ENCODE results near the gene TULP1.

Gene TULP1

GRCh38 chr6:35508542-35508941 is 4.2 kb downstream of the TULP1 start:
- Histone ChIP-seq H3K4me1 (ENCODE audit: control insufficient read depth, insufficient read depth, low read length) (peaks cover 3% of the 10 kb centered on the region), H3K27me3 (ENCODE audit: control insufficient read depth, insufficient read depth, low read length) (no peaks in the 10 kb centered on the region), H3K36me3 (ENCODE audit: control insufficient read depth, insufficient read depth, low read length) (no peaks in the 10 kb centered on the region), H3K27ac (ENCODE audit: low read length) (no peak overlapping the region), H3K4me3 (ENCODE audit: low read length) (no peak overlapping the region), H3K9me3 (ENCODE audit: control insufficient read depth, insufficient read depth, low read length) (no peaks in the 10 kb centered on the region)
- no CpG with 5 or more reads among the region's 5 CpGs for WGBS (ENCODE audit: insufficient coverage, insufficient read length)
- DNase-seq (ENCODE audit: low read depth, low spot score): no peak

DNA sequence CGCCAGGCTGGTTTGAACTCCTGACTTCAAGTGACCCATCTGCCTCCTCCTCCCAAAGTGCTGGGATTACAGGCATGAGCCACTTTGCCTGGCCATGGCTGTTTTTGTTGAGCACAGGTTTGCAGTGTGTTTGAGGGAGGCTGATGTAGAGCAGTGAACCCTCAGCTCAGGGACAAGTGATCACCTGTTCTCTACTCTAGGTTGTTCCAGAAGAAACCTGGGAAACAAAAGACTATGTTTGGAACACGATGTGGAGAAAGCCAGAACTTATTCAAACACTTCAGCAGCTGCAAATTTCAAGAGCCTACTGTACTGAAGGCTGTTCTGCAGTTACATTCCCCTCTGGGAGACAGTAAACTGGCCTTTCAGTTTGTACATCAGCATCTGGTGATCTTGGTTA is 4.7 kb downstream of the TULP1 start:
- no peaks in the 10 kb centered on the region for H3K9me3 ChIP-seq (ENCODE audit: control insufficient read depth, insufficient read depth, low read length)
- H3K27me3 ChIP-seq (ENCODE audit: control insufficient read depth, insufficient read depth, low read length): no peaks in the 10 kb centered on the region
- peaks cover 3% of the 10 kb centered on the region for H3K4me1 ChIP-seq (ENCODE audit: control insufficient read depth, insufficient read depth, low read length)
- no peak overlapping the region for H3K27ac ChIP-seq (ENCODE audit: low read length)
- no peaks in the 10 kb centered on the region for H3K36me3 ChIP-seq (ENCODE audit: control insufficient read depth, insufficient read depth, low read length)
- no peak overlapping the region for H3K4me3 ChIP-seq (ENCODE audit: low read length)
- no CpG with 5 or more reads among the region's 2 CpGs for WGBS (ENCODE audit: insufficient coverage, insufficient read length)
- no peak for DNase-seq (ENCODE audit: low read depth, low spot score)

GRCh38 chr6:35507221-35507620 is 5.5 kb downstream of the TULP1 start:
- DNase-seq (ENCODE audit: low read depth, low spot score): no peak

GRCh38 chr6:35506536-35506935 is 6.2 kb downstream of the TULP1 start:
- Histone ChIP-seq H3K4me1 (ENCODE audit: control insufficient read depth, insufficient read depth, low read length) (no peaks in the 10 kb centered on the region; the same call in 1 of the 2 replicates), H3K9me3 (ENCODE audit: control insufficient read depth, insufficient read depth, low read length) (no peaks in the 10 kb centered on the region), H3K27ac (ENCODE audit: low read length) (no peak overlapping the region), H3K27me3 (ENCODE audit: control insufficient read depth, insufficient read depth, low read length) (no peaks in the 10 kb centered on the region), H3K36me3 (ENCODE audit: control insufficient read depth, insufficient read depth, low read length) (no peaks in the 10 kb centered on the region), H3K4me3 (ENCODE audit: low read length) (no peak overlapping the region)
- DNase-seq (ENCODE audit: low read depth, low spot score): no peak
- no CpG with 5 or more reads among the region's 3 CpGs for WGBS (ENCODE audit: insufficient coverage, insufficient read length)

More at GRCh38 chr6:35507221-35507620, 5.5 kb downstream of the TULP1 start:
- Histone ChIP-seq H3K36me3 (ENCODE audit: control insufficient read depth, insufficient read depth, low read length) (no peaks in the 10 kb centered on the region), H3K27me3 (ENCODE audit: control insufficient read depth, insufficient read depth, low read length) (no peaks in the 10 kb centered on the region), H3K4me1 (ENCODE audit: control insufficient read depth, insufficient read depth, low read length) (peaks cover under 1% of the 10 kb centered on the region), H3K27ac (ENCODE audit: low read length) (no peak overlapping the region), H3K9me3 (ENCODE audit: control insufficient read depth, insufficient read depth, low read length) (no peaks in the 10 kb centered on the region), H3K4me3 (ENCODE audit: low read length) (no peak overlapping the region)
- no CpG with 5 or more reads among the region's 2 CpGs for WGBS (ENCODE audit: insufficient coverage, insufficient read length)

DNA sequence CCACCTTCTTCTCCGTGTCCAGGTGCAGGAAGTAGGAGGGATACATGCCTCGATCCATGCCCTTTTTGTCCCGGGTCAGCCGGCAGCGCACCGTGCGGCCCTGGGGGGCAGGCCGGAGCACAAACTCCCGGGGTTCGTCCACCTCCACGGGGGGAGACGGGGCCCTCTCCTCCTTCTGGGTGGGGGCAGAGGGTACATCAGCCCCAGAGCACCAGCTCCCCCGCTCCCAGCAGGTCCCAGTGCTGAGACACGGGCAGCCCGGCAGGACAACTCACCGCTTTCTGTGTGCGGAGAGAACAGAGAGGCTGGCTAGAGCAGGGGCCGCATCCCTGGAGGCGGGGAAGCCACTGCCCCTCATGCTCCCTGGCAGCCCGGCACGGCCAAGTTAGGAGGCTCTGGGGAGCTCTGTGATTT is 6.7 kb downstream of the TULP1 start:
- WGBS (ENCODE audit: insufficient coverage, insufficient read length): no CpG with 5 or more reads among the region's 21 CpGs
- Histone ChIP-seq H3K4me3 (ENCODE audit: low read length) (no peak overlapping the region), H3K36me3 (ENCODE audit: control insufficient read depth, insufficient read depth, low read length) (no peaks in the 10 kb centered on the region)

DNA sequence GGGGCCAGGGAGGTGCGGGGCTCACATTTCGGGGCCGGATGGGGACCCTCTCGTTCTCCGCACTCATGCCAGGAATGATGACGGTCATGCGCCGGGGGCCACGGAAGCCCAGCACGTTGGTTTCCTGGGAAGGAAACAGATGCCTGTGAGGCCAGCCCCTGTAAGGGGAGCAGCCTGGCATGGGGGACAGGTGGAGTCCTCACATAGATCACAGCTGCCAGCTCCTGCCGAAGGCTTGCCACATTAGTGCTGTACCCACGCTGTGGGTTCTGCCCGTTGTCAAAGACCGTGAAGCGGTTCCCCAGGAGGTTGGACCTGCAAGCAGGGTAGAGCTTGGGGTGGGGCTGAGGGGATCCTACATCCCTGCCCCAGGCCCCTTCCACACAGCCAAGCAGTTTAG is 9.2 kb downstream of the TULP1 start:
- Histone ChIP-seq H3K9me3 (ENCODE audit: control insufficient read depth, insufficient read depth, low read length) (no peaks in the 10 kb centered on the region), H3K4me3 (ENCODE audit: low read length) (no peak overlapping the region), H3K4me1 (ENCODE audit: control insufficient read depth, insufficient read depth, low read length) (peaks cover 5% of the 10 kb centered on the region), H3K27ac (ENCODE audit: low read length) (no peak overlapping the region), H3K27me3 (ENCODE audit: control insufficient read depth, insufficient read depth, low read length) (no peaks in the 10 kb centered on the region), H3K36me3 (ENCODE audit: control insufficient read depth, insufficient read depth, low read length) (no peaks in the 10 kb centered on the region)
- no CpG with 5 or more reads among the region's 15 CpGs for WGBS (ENCODE audit: insufficient coverage, insufficient read length)
- no peak for DNase-seq (ENCODE audit: low read depth, low spot score)

More for the DNA sequence above, 6.7 kb downstream of the TULP1 start:
- no peaks in the 10 kb centered on the region for H3K27me3 ChIP-seq (ENCODE audit: control insufficient read depth, insufficient read depth, low read length)
- no peak overlapping the region for H3K27ac ChIP-seq (ENCODE audit: low read length)
- no peak for DNase-seq (ENCODE audit: low read depth, low spot score)
- H3K9me3 ChIP-seq (ENCODE audit: control insufficient read depth, insufficient read depth, low read length): no peaks in the 10 kb centered on the region
- H3K4me1 ChIP-seq (ENCODE audit: control insufficient read depth, insufficient read depth, low read length): no peaks in the 10 kb centered on the region; the same call in 1 of the 2 replicates

GRCh38 chr6:35501784-35502183 is 10.9 kb downstream of the TULP1 start:
- DNase-seq (ENCODE audit: low read depth, low spot score): no peak

DNA sequence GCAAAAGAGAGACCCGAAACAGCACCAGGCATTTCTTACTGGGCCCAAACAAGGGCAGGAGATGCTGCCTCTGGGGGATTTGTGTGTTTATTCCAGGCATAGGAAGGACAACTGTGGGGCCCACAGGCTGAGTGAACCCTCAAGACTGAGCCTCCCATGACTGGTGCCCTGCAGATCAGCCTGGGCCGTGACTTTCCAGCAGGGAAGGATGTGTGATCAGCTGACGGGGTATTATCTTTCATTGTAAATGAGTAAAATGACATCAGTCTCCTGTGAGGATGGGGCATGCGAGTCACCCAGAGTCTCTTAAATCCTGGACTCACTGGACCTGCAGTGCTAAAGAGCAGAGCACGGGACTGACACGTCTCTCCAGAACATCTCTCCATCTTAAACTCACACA is 11.9 kb downstream of the TULP1 start:
- 100% methylated on average over 1 of the region's 6 CpGs for WGBS (ENCODE audit: insufficient coverage, insufficient read length)
- Histone ChIP-seq H3K36me3 (ENCODE audit: control insufficient read depth, insufficient read depth, low read length) (no peaks in the 10 kb centered on the region), H3K27me3 (ENCODE audit: control insufficient read depth, insufficient read depth, low read length) (no peaks in the 10 kb centered on the region), H3K9me3 (ENCODE audit: control insufficient read depth, insufficient read depth, low read length) (no peaks in the 10 kb centered on the region), H3K4me1 (ENCODE audit: control insufficient read depth, insufficient read depth, low read length) (peaks cover 9% of the 10 kb centered on the region), H3K27ac (ENCODE audit: low read length) (no peak overlapping the region), H3K4me3 (ENCODE audit: low read length) (no peak overlapping the region)
- no peak for DNase-seq (ENCODE audit: low read depth, low spot score)

More at GRCh38 chr6:35501784-35502183, 10.9 kb downstream of the TULP1 start:
- Histone ChIP-seq H3K4me1 (ENCODE audit: control insufficient read depth, insufficient read depth, low read length) (peaks cover 9% of the 10 kb centered on the region), H3K36me3 (ENCODE audit: control insufficient read depth, insufficient read depth, low read length) (no peaks in the 10 kb centered on the region), H3K27ac (ENCODE audit: low read length) (no peak overlapping the region), H3K9me3 (ENCODE audit: control insufficient read depth, insufficient read depth, low read length) (no peaks in the 10 kb centered on the region), H3K4me3 (ENCODE audit: low read length) (no peak overlapping the region), H3K27me3 (ENCODE audit: control insufficient read depth, insufficient read depth, low read length) (no peaks in the 10 kb centered on the region)
- no CpG with 5 or more reads among the region's 2 CpGs for WGBS (ENCODE audit: insufficient coverage, insufficient read length)

DNA sequence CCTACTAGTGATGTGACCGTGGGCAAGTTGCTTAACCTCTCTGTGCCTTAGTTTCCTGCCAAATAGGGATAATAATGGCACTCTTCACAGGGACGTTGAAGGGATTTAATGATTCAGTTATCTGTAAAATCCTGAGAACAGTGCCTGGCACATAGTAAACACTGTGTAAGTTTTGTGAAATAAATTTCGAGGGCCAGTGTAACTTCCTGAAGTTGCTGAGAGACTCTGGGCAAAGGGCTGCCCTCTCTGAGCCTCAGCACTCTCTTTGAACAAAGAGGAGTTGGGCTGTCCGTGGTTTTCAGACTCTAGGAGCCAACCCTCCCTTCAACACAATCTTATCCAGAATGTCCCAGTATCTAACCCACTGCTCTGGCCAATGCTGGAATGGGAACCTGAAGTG is 13.3 kb downstream of the TULP1 start:
- no peaks in the 10 kb centered on the region for H3K9me3 ChIP-seq (ENCODE audit: control insufficient read depth, insufficient read depth, low read length)
- peaks cover 16% of the 10 kb centered on the region for H3K4me1 ChIP-seq (ENCODE audit: control insufficient read depth, insufficient read depth, low read length)
- H3K27me3 ChIP-seq (ENCODE audit: control insufficient read depth, insufficient read depth, low read length): no peaks in the 10 kb centered on the region
- H3K4me3 ChIP-seq (ENCODE audit: low read length): no peak overlapping the region
- H3K36me3 ChIP-seq (ENCODE audit: control insufficient read depth, insufficient read depth, low read length): no peaks in the 10 kb centered on the region
- no peak for DNase-seq (ENCODE audit: low read depth, low spot score)
- no peak overlapping the region for H3K27ac ChIP-seq (ENCODE audit: low read length)
- no CpG with 5 or more reads among the region's 4 CpGs for WGBS (ENCODE audit: insufficient coverage, insufficient read length)

DNA sequence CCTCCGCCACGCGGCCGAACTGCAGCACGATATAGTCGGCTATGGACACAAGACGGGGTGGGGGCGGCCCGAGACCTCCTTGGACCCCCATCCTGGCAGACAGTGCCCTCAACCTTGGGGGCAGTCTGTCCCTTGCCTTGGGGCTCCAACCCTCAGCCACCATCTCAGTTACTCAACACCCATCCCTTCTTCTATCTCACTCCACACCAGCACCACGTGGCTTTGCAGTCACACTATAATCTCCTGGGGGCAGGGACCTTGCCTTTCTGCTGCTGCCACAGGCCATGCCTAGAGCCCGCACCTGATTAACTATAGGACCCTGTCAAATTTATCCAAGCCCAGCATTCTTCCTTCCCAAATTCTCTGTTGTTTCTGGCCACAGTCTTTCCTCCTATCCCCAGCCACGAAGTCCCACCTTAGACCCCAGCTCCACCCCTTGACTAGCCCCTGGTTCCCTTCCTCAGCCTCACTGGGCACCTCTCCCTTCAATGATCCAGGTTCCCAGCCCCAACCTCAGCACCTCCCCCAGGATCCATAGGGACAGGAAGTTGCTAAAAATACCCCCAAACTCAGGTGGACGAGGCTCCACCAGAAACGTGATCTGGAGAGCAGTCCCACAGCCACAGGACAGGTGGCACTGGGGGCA is 14.2 kb downstream of the TULP1 start:
- H3K36me3 ChIP-seq (ENCODE audit: control insufficient read depth, insufficient read depth, low read length): no peaks in the 10 kb centered on the region
- H3K27ac ChIP-seq (ENCODE audit: low read length): no peak overlapping the region
- peak overlapping the region; percentile 48; the same call in 1 of the 2 replicates for H3K4me3 ChIP-seq (ENCODE audit: low read length)
- DNase-seq (ENCODE audit: low read depth, low spot score): no peak
- H3K27me3 ChIP-seq (ENCODE audit: control insufficient read depth, insufficient read depth, low read length): no peaks in the 10 kb centered on the region
- WGBS (ENCODE audit: insufficient coverage, insufficient read length): no CpG with 5 or more reads among the region's 14 CpGs
- no peaks in the 10 kb centered on the region for H3K9me3 ChIP-seq (ENCODE audit: control insufficient read depth, insufficient read depth, low read length)
- peaks cover 23% of the 10 kb centered on the region for H3K4me1 ChIP-seq (ENCODE audit: control insufficient read depth, insufficient read depth, low read length)

All from iPS DF 6.9 (cell line).